ENCODE measurements around the gene RPL19. TPM values are rescaled to one million over a fixed set of nuclear protein-coding genes. Genes with fewer than 3 reads are reported as not detected.

Gene RPL19
- total and polyA plus RNA-seq, 2 experiments from 2014 or later = 806 to 1,924 TPM

DNA sequence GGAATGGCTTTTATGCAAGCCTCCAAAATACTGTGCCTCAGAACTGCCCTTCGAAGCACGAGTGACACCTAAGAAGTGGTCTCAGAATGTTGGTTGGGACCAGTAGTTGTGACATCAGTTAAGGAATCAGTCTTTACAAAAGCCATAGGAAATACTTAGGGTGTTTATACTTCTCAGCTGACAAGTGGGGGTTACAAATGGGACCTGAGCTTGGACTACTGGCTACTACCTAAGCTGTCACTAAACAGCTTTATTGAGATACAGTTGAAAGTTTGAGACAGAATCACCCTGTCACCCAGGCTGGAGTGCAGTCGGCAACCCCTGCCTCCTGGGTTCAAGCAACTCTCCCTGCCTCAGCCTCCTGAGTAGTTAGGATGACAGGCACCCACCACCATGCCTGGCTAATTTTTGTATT is 5.0 kb downstream of the RPL19 start:
- Histone ChIP-seq H3K4me1 (ENCODE audit: insufficient read depth) (peaks cover 21% of the 10 kb centered on the region), H3K9me3 (ENCODE audit: low read depth) (no peaks in the 10 kb centered on the region), H2AFZ (no peak overlapping the region), H3K4me2 (no peak overlapping the region), H3K27ac (no peak overlapping the region), H3K36me3 (replicated peaks; ENCODE audit: insufficient read depth, low read depth) (no peaks in the 10 kb centered on the region), H3K9me2 (replicated peaks; ENCODE audit: insufficient read depth) (no peaks in the 10 kb centered on the region), H4K20me1 (ENCODE audit: insufficient read depth, poor library complexity, severe bottlenecking) (peaks cover 11% of the 10 kb centered on the region), H3K4me3 (no peak overlapping the region), H3K79me2 (peaks cover 23% of the 10 kb centered on the region), H3K27me3 (peaks cover 10% of the 10 kb centered on the region)
- TF ChIP-seq EZH2 (IDR thresholded peaks at IDR 0.05; ENCODE audit: borderline replicate concordance) = no peak
- no peak for TF ChIP-seq EZH2phosphoT487 (IDR thresholded peaks at IDR 0.05; ENCODE audit: low read depth, severe bottlenecking, unreplicated experiment)
- TF ChIP-seq, protein P1, sequence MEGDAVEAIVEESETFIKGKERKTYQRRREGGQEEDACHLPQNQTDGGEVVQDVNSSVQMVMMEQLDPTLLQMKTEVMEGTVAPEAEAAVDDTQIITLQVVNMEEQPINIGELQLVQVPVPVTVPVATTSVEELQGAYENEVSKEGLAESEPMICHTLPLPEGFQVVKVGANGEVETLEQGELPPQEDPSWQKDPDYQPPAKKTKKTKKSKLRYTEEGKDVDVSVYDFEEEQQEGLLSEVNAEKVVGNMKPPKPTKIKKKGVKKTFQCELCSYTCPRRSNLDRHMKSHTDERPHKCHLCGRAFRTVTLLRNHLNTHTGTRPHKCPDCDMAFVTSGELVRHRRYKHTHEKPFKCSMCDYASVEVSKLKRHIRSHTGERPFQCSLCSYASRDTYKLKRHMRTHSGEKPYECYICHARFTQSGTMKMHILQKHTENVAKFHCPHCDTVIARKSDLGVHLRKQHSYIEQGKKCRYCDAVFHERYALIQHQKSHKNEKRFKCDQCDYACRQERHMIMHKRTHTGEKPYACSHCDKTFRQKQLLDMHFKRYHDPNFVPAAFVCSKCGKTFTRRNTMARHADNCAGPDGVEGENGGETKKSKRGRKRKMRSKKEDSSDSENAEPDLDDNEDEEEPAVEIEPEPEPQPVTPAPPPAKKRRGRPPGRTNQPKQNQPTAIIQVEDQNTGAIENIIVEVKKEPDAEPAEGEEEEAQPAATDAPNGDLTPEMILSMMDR (IDR thresholded peaks at IDR 0.05; ENCODE audit: poor library complexity) = no peak
- WGBS (ENCODE audit: low lambda C conversion rate, missing lambda C conversion rate) = 97% methylated on average over 3 of the region's 3 CpGs
- DNase-seq (ENCODE audit: low spot score) = no peak

DNA sequence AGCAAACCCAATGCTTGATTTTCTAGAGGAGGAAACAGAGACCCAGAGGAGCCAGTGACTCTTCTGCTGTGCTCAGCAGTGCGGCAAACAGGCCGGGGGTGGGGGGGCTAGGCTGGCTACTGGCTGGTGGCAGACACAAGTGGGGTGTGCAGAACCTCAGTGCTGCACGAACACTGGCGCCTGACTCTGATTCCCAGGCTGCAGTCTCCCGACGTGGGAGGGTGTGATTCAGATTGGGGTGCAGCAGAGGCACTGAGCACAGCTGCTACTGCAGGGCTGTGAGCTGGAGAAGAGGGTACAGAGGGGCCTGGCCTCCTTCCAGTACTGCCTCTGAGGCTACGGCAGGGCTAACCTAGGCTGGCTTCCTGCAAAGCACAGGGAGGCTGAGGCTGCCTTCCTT is 8.1 kb downstream of the RPL19 start:
- no peaks in the 10 kb centered on the region for H4K20me1 ChIP-seq (ENCODE audit: insufficient read depth, poor library complexity, severe bottlenecking)

DNA sequence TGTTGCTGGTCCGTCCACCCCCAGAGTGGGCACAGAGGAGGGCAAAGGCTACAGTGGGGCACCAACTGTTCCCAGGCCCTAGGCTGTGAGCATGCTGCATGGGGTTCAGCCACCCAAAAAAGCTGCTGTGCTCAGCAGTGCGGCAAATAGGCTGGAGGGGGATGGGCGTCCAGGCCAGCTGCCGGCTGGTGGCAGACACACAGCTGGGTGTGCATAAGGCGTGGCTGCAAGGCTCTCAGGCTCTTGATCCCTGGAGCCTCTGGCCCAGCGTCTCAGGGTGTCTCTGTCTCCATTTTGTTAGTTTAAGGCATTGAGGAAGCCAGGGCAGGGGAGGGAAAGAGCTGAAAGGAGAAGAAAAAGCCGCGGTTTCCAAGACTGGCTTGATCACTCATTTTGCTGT is 8.8 kb downstream of the RPL19 start:
- Histone ChIP-seq H3K79me2 (no peaks in the 10 kb centered on the region), H3K27ac (no peak overlapping the region), H3K9me3 (ENCODE audit: low read depth) (no peaks in the 10 kb centered on the region), H3K27me3 (peaks cover 18% of the 10 kb centered on the region), H3K4me3 (no peak overlapping the region), H4K20me1 (ENCODE audit: insufficient read depth, poor library complexity, severe bottlenecking) (no peaks in the 10 kb centered on the region), H3K9me2 (replicated peaks; ENCODE audit: insufficient read depth) (no peaks in the 10 kb centered on the region), H2AFZ (no peak overlapping the region), H3K4me2 (peak overlapping the region; percentile 91), H3K36me3 (replicated peaks; ENCODE audit: insufficient read depth, low read depth) (no peaks in the 10 kb centered on the region), H3K4me1 (ENCODE audit: insufficient read depth) (peaks cover 9% of the 10 kb centered on the region)
- TF ChIP-seq, protein P1 (IDR thresholded peaks at IDR 0.05; ENCODE audit: poor library complexity) = no peak
- TF ChIP-seq EZH2phosphoT487 (IDR thresholded peaks at IDR 0.05; ENCODE audit: low read depth, severe bottlenecking, unreplicated experiment) (no peak), EZH2 (IDR thresholded peaks at IDR 0.05; ENCODE audit: borderline replicate concordance) (no peak)
- no peak for DNase-seq (ENCODE audit: low spot score)
- WGBS (ENCODE audit: low lambda C conversion rate, missing lambda C conversion rate) = 56% methylated on average over 8 of the region's 8 CpGs

More for the DNA sequence above, 8.1 kb downstream of the RPL19 start:
- TF ChIP-seq EZH2phosphoT487 (IDR thresholded peaks at IDR 0.05; ENCODE audit: low read depth, severe bottlenecking, unreplicated experiment) (no peak), EZH2 (IDR thresholded peaks at IDR 0.05; ENCODE audit: borderline replicate concordance) (no peak)
- TF ChIP-seq, protein P1 (IDR thresholded peaks at IDR 0.05; ENCODE audit: poor library complexity) = no peak
- Histone ChIP-seq H3K36me3 (replicated peaks; ENCODE audit: insufficient read depth, low read depth) (no peaks in the 10 kb centered on the region), H3K27me3 (peaks cover 18% of the 10 kb centered on the region), H3K4me1 (ENCODE audit: insufficient read depth) (peaks cover 9% of the 10 kb centered on the region), H3K9me3 (ENCODE audit: low read depth) (no peaks in the 10 kb centered on the region), H3K4me2 (no peak overlapping the region), H3K79me2 (no peaks in the 10 kb centered on the region), H3K4me3 (no peak overlapping the region), H3K27ac (no peak overlapping the region), H3K9me2 (replicated peaks; ENCODE audit: insufficient read depth) (no peaks in the 10 kb centered on the region), H2AFZ (no peak overlapping the region)
- WGBS (ENCODE audit: low lambda C conversion rate, missing lambda C conversion rate) = 81% methylated on average over 7 of the region's 7 CpGs
- no peak for DNase-seq (ENCODE audit: low spot score)
